Panc1 (cell line): ENCODE measurements around the gene HAT1.

Experiments
- CTCF ChIP-seq: fragments of 450-650 bp; IDR thresholded peaks from 2 replicates; pipeline ENCODE4 v1.5.1; 2017; ENCODE audit warnings: mild to moderate bottlenecking
- POLR2AphosphoS5 ChIP-seq: IDR thresholded peaks from 2 replicates; pipeline ENCODE4 v1.6.1; 2012; ENCODE audit warnings: mild to moderate bottlenecking, low read depth, low read length, moderate library complexity
- REST ChIP-seq, 2 experiments: IDR thresholded peaks; 2 replicates each; pipeline ENCODE4 v1.6.1; 2011 to 2012; ENCODE audit warnings: low read depth in 2 of 2, control low read depth in 1 of 2, low read length in 1 of 2, mild to moderate bottlenecking in 1 of 2, moderate library complexity in 1 of 2; ENCODE audit not compliant: insufficient read depth in 1 of 2
- TCF7L2 ChIP-seq: IDR thresholded peaks from 2 replicates; pipeline ENCODE4 v1.6.1; 2011; ENCODE audit warnings: mild to moderate bottlenecking, low read depth, low read length, inconsistent platforms

GRCh38 chr2:171965661-171966060, 43.4 kb downstream of the HAT1 start:
- TF ChIP-seq CTCF (no peak), POLR2AphosphoS5 (no peak), REST (IDR thresholded peaks at IDR 0.05; ENCODE audit: insufficient read depth in 1 of 2, low read depth in 2 of 2, low read length in 1 of 2) (no peak), TCF7L2 (no peak)
